SK-N-SH (cell line): ENCODE data around the gene ACAP3. TPM values are rescaled to one million over a fixed set of nuclear protein-coding genes. Genes with fewer than 3 reads are reported as not detected.

Experiments used
- CTCF ChIA-PET: fragments of 300-600, 350-600 bp; formaldehyde crosslinking; extraction: SDS; loops from one replicate; lab custom pipeline; 2021; lab: Yijun Ruan, JAX
- POLR2A ChIA-PET: fragments of 350-600 bp; sonication (Branson Sonifier 250); formaldehyde crosslinking; extraction: SDS; loops from one replicate; lab custom pipeline; 2020; ENCODE audit warnings: antibody characterized with exemption, inconsistent platforms; lab: Yijun Ruan, JAX
- DNase-seq: peaks from one replicate; pipeline ENCODE4 v3.0.0; 2012
- H2AFZ ChIP-seq: fragments of 200-600 bp; sonication (generic); 2 replicates; pipeline ENCODE4 v1.8.1; 2016; ENCODE audit warnings: antibody characterized with exemption, mild to moderate bottlenecking, low read depth
- H3F3A ChIP-seq: fragments of 200-600 bp; sonication (generic); replicated peaks from 2 replicates; pipeline ENCODE3; 2016; ENCODE audit warnings: antibody characterized with exemption, mild to moderate bottlenecking; ENCODE audit not compliant: insufficient read depth
- H3K27ac ChIP-seq, 2 experiments: fragments of 200-500 bp in 1 of 2; fragments of 200-600 bp in 1 of 2; sonication (Bioruptor generic) in 1 of 2; sonication (generic), shearing (Covaris generic) in 1 of 2; 2 replicates each; pipeline versions ENCODE4 v1.5.1 to v1.6.1; 2014 to 2016; ENCODE audit warnings: low read depth in 2 of 2, inconsistent platforms in 1 of 2, low read length in 1 of 2, mild to moderate bottlenecking in 1 of 2, mixed read lengths in 1 of 2
- H3K27me3 ChIP-seq: fragments of 200-600 bp; sonication (generic), shearing (Covaris generic); 2 replicates; pipeline ENCODE4 v1.6.1; 2016; ENCODE audit warnings: mixed run types; ENCODE audit not compliant: insufficient read depth
- H3K36me3 ChIP-seq, 2 experiments: fragments of 200-500 bp in 1 of 2; fragments of 200-600 bp in 1 of 2; sonication (Bioruptor generic) in 1 of 2; sonication (generic) in 1 of 2; replicated peaks in 1 of 2; 2 replicates each; pipeline versions ENCODE3 to v1.5.1; 2014 to 2016; ENCODE audit warnings: low read length in 1 of 2, mild to moderate bottlenecking in 1 of 2; ENCODE audit not compliant: insufficient read depth in 2 of 2, control insufficient read depth in 1 of 2
- H3K4me1 ChIP-seq, 2 experiments: fragments of 200-500 bp in 1 of 2; fragments of 200-600 bp in 1 of 2; sonication (Bioruptor generic) in 1 of 2; sonication (generic), shearing (Covaris generic) in 1 of 2; 2 replicates each; pipeline versions ENCODE4 v1.5.1 to v1.6.1; 2014 to 2016; ENCODE audit warnings: low read depth in 1 of 2, low read length in 1 of 2, mixed run types in 1 of 2; ENCODE audit not compliant: insufficient read depth in 2 of 2, control insufficient read depth in 1 of 2
- H3K4me2 ChIP-seq: fragments of 200-600 bp; sonication (generic), shearing (Covaris generic); 2 replicates; pipeline ENCODE4 v1.6.1; 2017; ENCODE audit warnings: mixed run types
- H3K4me3 ChIP-seq, 2 experiments: fragments of 200-500 bp in 1 of 2; fragments of 200-600 bp in 1 of 2; sonication (Bioruptor generic) in 1 of 2; sonication (generic), shearing (Covaris generic) in 1 of 2; 2 replicates each; pipeline versions ENCODE4 v1.5.1 to v1.8.1; 2014 to 2016; ENCODE audit warnings: low read depth in 2 of 2, inconsistent platforms in 1 of 2, low read length in 1 of 2, mild to moderate bottlenecking in 1 of 2, mixed read lengths in 1 of 2, moderate library complexity in 1 of 2
- H3K79me2 ChIP-seq: fragments of 200-600 bp; sonication (generic); 2 replicates; pipeline ENCODE4 v1.8.1; 2017; ENCODE audit warnings: mild to moderate bottlenecking; ENCODE audit not compliant: insufficient read depth
- H3K9ac ChIP-seq: fragments of 200-600 bp; sonication (generic); 2 replicates; pipeline ENCODE4 v1.6.1; 2017; ENCODE audit warnings: mixed run types
- H3K9me2 ChIP-seq: fragments of 200-600 bp; sonication (generic); 2 replicates; pipeline ENCODE4 v1.6.1; 2017; ENCODE audit warnings: mixed run types
- H3K9me3 ChIP-seq: fragments of 200-600 bp; sonication (generic); 2 replicates; pipeline ENCODE4 v1.6.1; 2017; ENCODE audit warnings: mixed run types, mild to moderate bottlenecking, moderate library complexity
- H4K20me1 ChIP-seq: fragments of 200-600 bp; sonication (generic); 2 replicates; pipeline ENCODE4 v1.6.1; 2017; ENCODE audit warnings: mild to moderate bottlenecking, mixed run types; ENCODE audit not compliant: insufficient read depth
- ELF1 ChIP-seq: IDR thresholded peaks from 2 replicates; pipeline ENCODE4 v1.4.0; 2012
- EP300 ChIP-seq, 2 experiments: IDR thresholded peaks; 2 replicates each; pipeline versions ENCODE4 v1.4.0 to v1.6.1; 2012; ENCODE audit warnings: borderline replicate concordance in 1 of 2, low read depth in 1 of 2, low read length in 1 of 2
- FOSL2 ChIP-seq: IDR thresholded peaks from 2 replicates; pipeline ENCODE4 v1.4.0; 2012; ENCODE audit warnings: low read depth, mild to moderate bottlenecking, moderate library complexity, borderline replicate concordance
- IRF3 ChIP-seq: fragments of 150-350 bp; IDR thresholded peaks from 2 replicates; pipeline ENCODE4 v1.6.1; 2016; ENCODE audit warnings: mild to moderate bottlenecking, low read depth, low read length
- MEF2A ChIP-seq: IDR thresholded peaks from 2 replicates; pipeline ENCODE4 v1.4.0; 2012; ENCODE audit warnings: low read depth, borderline replicate concordance
- NRF1 ChIP-seq: IDR thresholded peaks from 2 replicates; pipeline ENCODE4 v1.6.1; 2012; ENCODE audit warnings: low read depth, mild to moderate bottlenecking, low read length
- RCOR1 ChIP-seq: fragments of 150-350 bp; IDR thresholded peaks from 2 replicates; pipeline ENCODE4 v1.6.1; 2017; ENCODE audit warnings: antibody characterized with exemption, low read length
- SIN3A ChIP-seq: IDR thresholded peaks from 2 replicates; pipeline ENCODE4 v1.6.1; 2012; ENCODE audit warnings: low read depth, mild to moderate bottlenecking, low read length, moderate library complexity, borderline replicate concordance
- SMC3 ChIP-seq: IDR thresholded peaks from 2 replicates; pipeline ENCODE4 v1.6.1; 2012; ENCODE audit warnings: low read depth, low read length, improper control_type of control experiment
- TAF1 ChIP-seq: IDR thresholded peaks from 2 replicates; pipeline ENCODE4 v1.6.1; 2012; ENCODE audit warnings: low read depth, mild to moderate bottlenecking, low read length, moderate library complexity, borderline replicate concordance
- TCF12 ChIP-seq: IDR thresholded peaks from 2 replicates; pipeline ENCODE4 v1.4.0; 2012
- TEAD4 ChIP-seq: IDR thresholded peaks from 2 replicates; pipeline ENCODE4 v1.4.0; 2012; ENCODE audit warnings: mild to moderate bottlenecking, borderline replicate concordance; ENCODE audit not compliant: insufficient read depth
- USF2 ChIP-seq: fragments of 150-350 bp; IDR thresholded peaks from 2 replicates; pipeline ENCODE4 v1.6.1; 2017; ENCODE audit warnings: antibody characterized with exemption, low read length, low read depth, borderline replicate concordance
- ZBTB33 ChIP-seq: IDR thresholded peaks from 2 replicates; pipeline ENCODE4 v1.4.0; 2012; ENCODE audit warnings: low read depth, borderline replicate concordance
- WGBS: methylation state at CpG from one replicate; pipeline ENCODE4 v1.1.6; 2017; ENCODE audit warnings: low lambda C conversion rate; 5-methylcytosine and 5-hydroxymethylcytosine counted together
- polyA plus RNA-seq, 3 experiments: library from polyadenylated mRNA; depleted of rRNA; stranded (reverse); fragments of >200 nt; gene quantifications; 2 replicates each; pipeline ENCODE4 v1.2.3, GENCODE V29; 2012

The ACAP3 gene
- polyA plus RNA-seq, 1 of the 3 experiments (the other 2 are of a cell fraction), result 51.7 TPM

GRCh38 chr1:1253314-1253713 lies 54.4 kb downstream of the ACAP3 start:
- no peak overlapping the region for H2AFZ ChIP-seq
- ChIA-PET POLR2A (no interaction called here), CTCF (interaction anchor here (1.4 kb wide), 1 partner anchor 131 kb away, joined by 6 read pairs; no protein-coding TSS in a partner anchor)
- H3K79me2 ChIP-seq, result no peaks in the 10 kb centered on the region
- H3K9me2 ChIP-seq, result no peaks in the 10 kb centered on the region
- no peak overlapping the region for H3K27ac ChIP-seq
- H3K4me2 ChIP-seq, result no peak overlapping the region
- no peaks in the 10 kb centered on the region for H3F3A ChIP-seq
- no peaks in the 10 kb centered on the region for H3K9me3 ChIP-seq
- 0 out of 2 replicates have a peak, but pooled peaks cover 3% of the 10 kb centered on the region for H4K20me1 ChIP-seq
- no peak for DNase-seq
- WGBS, result 97% methylated on average over 8 of the region's 12 CpGs
- no peak overlapping the region for H3K9ac ChIP-seq
- TF ChIP-seq TAF1 (no peak), FOSL2 (no peak), ZBTB33 (no peak), TCF12 (no peak), ELF1 (no peak), SIN3A (no peak), IRF3 (no peak), NRF1 (no peak), EP300 (IDR thresholded peaks at IDR 0.05; ENCODE audit: borderline replicate concordance in 1 of 2, low read depth in 1 of 2, low read length in 1 of 2) (no peak), MEF2A (no peak), RCOR1 (no peak), USF2 (no peak), TEAD4 (no peak), SMC3 (no peak)
- H3K27me3 ChIP-seq, result no peaks in the 10 kb centered on the region
- no peak overlapping the region for H3K4me3 ChIP-seq
- no peaks in the 10 kb centered on the region; a peak in 1 of 4 replicates for H3K4me1 ChIP-seq
- H3K36me3 ChIP-seq, result peaks cover 0 to 37% of the 10 kb centered on the region in 2 experiments
